Measurements from ENCODE around the gene OR51E1.

Gene OR51E1

DNA sequence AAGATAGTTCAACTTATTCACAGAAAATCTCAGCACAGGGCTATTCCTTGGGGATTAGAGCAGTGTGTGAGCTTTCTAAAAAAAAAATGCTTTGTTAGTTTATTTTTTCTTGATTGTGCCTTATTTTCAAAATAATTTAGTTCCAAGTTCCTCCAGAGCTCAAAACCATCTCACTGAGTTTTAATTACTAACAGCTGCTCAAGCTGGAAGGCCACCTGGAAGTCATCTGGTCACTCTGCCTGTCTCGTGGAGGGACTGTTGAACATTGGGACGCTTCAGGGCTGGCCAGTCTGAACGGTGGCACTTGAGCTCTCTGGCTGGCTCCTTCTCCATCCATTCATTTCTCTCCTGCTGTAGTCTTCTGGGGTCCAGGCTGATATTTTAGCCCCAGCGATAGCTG is 4.0 kb downstream of the OR51E1 start:
- no peak for DNase-seq (ENCODE audit: low read depth, low spot score)
- Histone ChIP-seq H3K4me3 (ENCODE audit: low read length) (no peak overlapping the region), H3K27me3 (ENCODE audit: control insufficient read depth, insufficient read depth, low read length) (no peaks in the 10 kb centered on the region), H3K36me3 (ENCODE audit: control insufficient read depth, insufficient read depth, low read length) (no peaks in the 10 kb centered on the region), H3K4me1 (ENCODE audit: control insufficient read depth, insufficient read depth, low read length) (no peaks in the 10 kb centered on the region), H3K27ac (ENCODE audit: low read length) (no peak overlapping the region), H3K9me3 (ENCODE audit: control insufficient read depth, insufficient read depth, low read length) (no peaks in the 10 kb centered on the region)
- WGBS (ENCODE audit: insufficient coverage, insufficient read length) = no CpG with 5 or more reads among the region's 4 CpGs

DNA sequence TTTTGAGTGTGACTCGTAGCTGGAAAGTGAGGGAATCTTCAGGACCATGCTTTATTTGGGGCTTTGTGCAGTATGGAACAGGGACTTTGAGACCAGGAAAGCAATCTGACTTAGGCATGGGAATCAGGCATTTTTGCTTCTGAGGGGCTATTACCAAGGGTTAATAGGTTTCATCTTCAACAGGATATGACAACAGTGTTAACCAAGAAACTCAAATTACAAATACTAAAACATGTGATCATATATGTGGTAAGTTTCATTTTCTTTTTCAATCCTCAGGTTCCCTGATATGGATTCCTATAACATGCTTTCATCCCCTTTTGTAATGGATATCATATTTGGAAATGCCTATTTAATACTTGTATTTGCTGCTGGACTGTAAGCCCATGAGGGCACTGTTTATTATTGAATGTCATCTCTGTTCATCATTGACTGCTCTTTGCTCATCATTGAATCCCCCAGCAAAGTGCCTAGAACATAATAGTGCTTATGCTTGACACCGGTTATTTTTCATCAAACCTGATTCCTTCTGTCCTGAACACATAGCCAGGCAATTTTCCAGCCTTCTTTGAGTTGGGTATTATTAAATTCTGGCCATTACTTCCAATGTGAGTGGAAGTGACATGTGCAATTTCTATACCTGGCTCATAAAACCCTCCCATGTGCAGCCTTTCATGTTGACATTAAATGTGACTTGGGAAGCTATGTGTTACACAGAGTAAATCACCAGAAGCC is 11.0 kb downstream of the OR51E1 start:
- no peak for DNase-seq (ENCODE audit: low read depth, low spot score)
- H3K4me1 ChIP-seq (ENCODE audit: control insufficient read depth, insufficient read depth, low read length) = no peaks in the 10 kb centered on the region
- WGBS (ENCODE audit: insufficient coverage, insufficient read length) = no CpG with 5 or more reads among the region's 2 CpGs
- H3K27ac ChIP-seq (ENCODE audit: low read length) = no peak overlapping the region
- no peak overlapping the region for H3K4me3 ChIP-seq (ENCODE audit: low read length)
- H3K27me3 ChIP-seq (ENCODE audit: control insufficient read depth, insufficient read depth, low read length) = no peaks in the 10 kb centered on the region
- no peaks in the 10 kb centered on the region for H3K9me3 ChIP-seq (ENCODE audit: control insufficient read depth, insufficient read depth, low read length)
- H3K36me3 ChIP-seq (ENCODE audit: control insufficient read depth, insufficient read depth, low read length) = no peaks in the 10 kb centered on the region

DNA sequence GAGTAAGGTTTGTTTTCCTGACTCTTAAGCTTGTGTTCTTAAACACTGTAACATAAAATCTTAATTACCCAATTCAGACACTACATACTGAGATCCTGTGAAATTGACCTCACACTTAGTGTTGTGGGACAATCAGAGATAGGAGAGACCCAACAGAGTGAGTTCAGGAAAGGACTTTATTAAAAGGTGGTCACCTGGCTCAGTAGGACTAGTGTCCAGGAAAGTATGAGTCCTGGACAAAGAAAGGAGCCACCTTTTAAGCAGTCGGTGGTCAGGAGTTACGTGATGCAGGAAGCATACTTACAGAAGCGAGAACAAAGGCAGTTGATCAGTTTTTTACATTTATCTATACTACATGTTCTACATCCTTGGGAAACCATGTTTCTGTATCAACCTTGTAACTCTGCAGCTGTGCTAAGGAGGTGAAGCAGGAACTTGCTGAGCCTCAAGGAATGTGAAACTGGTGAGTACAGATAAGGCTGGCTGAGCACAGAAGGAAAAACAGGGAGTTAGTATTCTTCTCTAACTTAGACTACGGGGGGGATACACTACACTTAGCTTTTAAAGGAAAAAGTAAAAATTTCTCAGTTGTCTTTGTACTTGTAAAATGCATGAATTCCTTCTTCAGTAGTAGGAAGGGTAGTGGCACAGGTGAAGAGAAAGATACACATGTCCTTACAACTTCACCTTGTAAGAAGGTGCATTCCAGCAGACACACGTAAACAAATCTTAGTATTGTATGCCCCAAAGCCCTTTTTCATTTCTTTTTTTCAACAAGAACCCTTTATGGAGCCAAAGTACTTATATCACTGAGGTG is 15.1 kb downstream of the OR51E1 start:
- Histone ChIP-seq H3K27ac (ENCODE audit: low read length) (no peak overlapping the region), H3K36me3 (ENCODE audit: control insufficient read depth, insufficient read depth, low read length) (no peaks in the 10 kb centered on the region), H3K27me3 (ENCODE audit: control insufficient read depth, insufficient read depth, low read length) (no peaks in the 10 kb centered on the region), H3K9me3 (ENCODE audit: control insufficient read depth, insufficient read depth, low read length) (no peaks in the 10 kb centered on the region), H3K4me3 (ENCODE audit: low read length) (no peak overlapping the region), H3K4me1 (ENCODE audit: control insufficient read depth, insufficient read depth, low read length) (no peaks in the 10 kb centered on the region)
- no CpG with 5 or more reads among the region's 5 CpGs for WGBS (ENCODE audit: insufficient coverage, insufficient read length)
- DNase-seq (ENCODE audit: low read depth, low spot score) = no peak

DNA sequence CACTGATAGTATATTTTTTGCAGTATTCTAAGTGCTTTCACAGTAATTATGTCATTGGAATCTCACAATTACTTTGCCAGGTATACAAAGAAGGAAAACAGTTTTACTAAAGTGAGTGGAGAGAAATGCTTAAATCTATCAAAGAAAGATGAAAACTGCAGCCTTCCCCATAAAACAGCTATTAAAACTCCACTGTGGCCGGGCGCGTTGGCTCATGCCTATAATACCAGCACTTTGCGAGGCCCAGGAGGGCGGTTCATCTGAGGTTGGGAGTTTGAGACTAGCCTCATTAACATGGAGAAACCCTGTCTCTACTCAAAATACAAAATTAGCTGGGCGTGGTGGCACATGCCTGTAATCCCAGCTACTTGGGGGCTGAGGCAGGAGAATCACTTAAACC is 19.1 kb downstream of the OR51E1 start:
- no peak for DNase-seq (ENCODE audit: low read depth, low spot score)
- WGBS (ENCODE audit: insufficient coverage, insufficient read length) = no CpG with 5 or more reads among the region's 6 CpGs
- no peaks in the 10 kb centered on the region for H3K27me3 ChIP-seq (ENCODE audit: control insufficient read depth, insufficient read depth, low read length)
- H3K27ac ChIP-seq (ENCODE audit: low read length) = no peak overlapping the region
- H3K4me3 ChIP-seq (ENCODE audit: low read length) = no peak overlapping the region
- H3K9me3 ChIP-seq (ENCODE audit: control insufficient read depth, insufficient read depth, low read length) = no peaks in the 10 kb centered on the region
- no peaks in the 10 kb centered on the region for H3K36me3 ChIP-seq (ENCODE audit: control insufficient read depth, insufficient read depth, low read length)
- H3K4me1 ChIP-seq (ENCODE audit: control insufficient read depth, insufficient read depth, low read length) = no peaks in the 10 kb centered on the region

DNA sequence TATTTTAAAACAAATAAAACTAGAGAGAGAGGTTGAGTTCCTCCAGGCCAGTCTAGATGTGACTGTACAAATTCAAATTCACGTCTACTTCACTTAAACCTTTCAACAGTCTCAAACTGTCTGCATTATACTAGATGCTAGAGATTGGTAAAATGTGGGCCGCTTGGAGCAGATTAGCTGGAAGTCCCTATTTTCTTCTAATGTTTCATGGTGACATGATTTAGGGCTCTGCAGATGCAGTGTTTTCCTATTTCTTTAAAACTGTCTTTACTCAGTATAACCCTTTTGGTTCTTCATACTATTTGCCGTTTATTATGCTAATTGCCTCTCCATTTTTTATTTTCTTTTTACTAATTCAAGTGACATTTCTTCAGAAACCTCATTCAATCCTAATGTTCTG is 20.4 kb downstream of the OR51E1 start:
- H3K27me3 ChIP-seq (ENCODE audit: control insufficient read depth, insufficient read depth, low read length) = no peaks in the 10 kb centered on the region
- no peaks in the 10 kb centered on the region for H3K4me1 ChIP-seq (ENCODE audit: control insufficient read depth, insufficient read depth, low read length)
- no peaks in the 10 kb centered on the region for H3K9me3 ChIP-seq (ENCODE audit: control insufficient read depth, insufficient read depth, low read length)
- no peak overlapping the region for H3K27ac ChIP-seq (ENCODE audit: low read length)
- DNase-seq (ENCODE audit: low read depth, low spot score) = no peak
- no CpG with 5 or more reads among the region's 3 CpGs for WGBS (ENCODE audit: insufficient coverage, insufficient read length)
- no peaks in the 10 kb centered on the region for H3K36me3 ChIP-seq (ENCODE audit: control insufficient read depth, insufficient read depth, low read length)
- H3K4me3 ChIP-seq (ENCODE audit: low read length) = no peak overlapping the region

DNA sequence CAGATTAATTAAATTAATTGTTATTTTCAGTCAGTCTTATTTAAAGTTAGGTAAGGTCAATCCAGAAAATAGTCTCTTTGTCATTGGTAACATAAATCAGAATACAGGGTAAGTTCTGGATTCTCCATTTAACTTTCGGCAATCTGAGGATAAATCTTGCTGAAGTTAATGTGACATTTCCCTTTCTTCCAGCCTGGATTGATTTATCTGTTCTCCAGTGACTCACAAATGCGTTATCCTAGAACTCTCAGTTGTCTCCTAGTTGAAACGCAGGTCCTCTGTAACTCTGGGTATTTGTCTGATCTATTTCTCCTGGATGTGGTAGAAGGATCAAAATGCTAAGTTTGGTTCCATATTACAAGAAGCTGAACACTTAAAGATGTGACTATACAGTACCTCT is 21.0 kb downstream of the OR51E1 start:
- Histone ChIP-seq H3K4me1 (ENCODE audit: control insufficient read depth, insufficient read depth, low read length) (no peaks in the 10 kb centered on the region), H3K27me3 (ENCODE audit: control insufficient read depth, insufficient read depth, low read length) (no peaks in the 10 kb centered on the region), H3K36me3 (ENCODE audit: control insufficient read depth, insufficient read depth, low read length) (no peaks in the 10 kb centered on the region), H3K4me3 (ENCODE audit: low read length) (no peak overlapping the region), H3K9me3 (ENCODE audit: control insufficient read depth, insufficient read depth, low read length) (no peaks in the 10 kb centered on the region), H3K27ac (ENCODE audit: low read length) (no peak overlapping the region)
- DNase-seq (ENCODE audit: low read depth, low spot score) = no peak
- no CpG with 5 or more reads among the region's 3 CpGs for WGBS (ENCODE audit: insufficient coverage, insufficient read length)

DNA sequence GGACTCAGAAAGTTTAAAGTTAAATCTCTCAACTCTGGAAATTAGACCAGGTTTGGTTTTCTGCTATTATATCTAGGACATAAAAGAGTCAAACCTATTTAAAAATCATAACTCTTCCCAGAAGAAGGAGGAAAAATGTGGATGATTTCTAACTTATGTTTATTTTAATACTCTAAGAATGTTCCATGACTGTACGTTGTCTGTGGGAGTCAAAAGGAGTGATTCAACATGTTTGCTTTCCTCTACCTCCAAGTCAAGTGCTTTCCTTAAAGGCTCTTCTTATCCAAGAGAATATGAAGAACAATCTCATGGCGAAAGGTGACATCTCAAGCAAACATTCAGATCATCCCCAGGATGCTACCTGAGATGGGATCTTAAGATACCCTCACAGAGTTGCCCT is 21.6 kb downstream of the OR51E1 start:
- H3K4me3 ChIP-seq (ENCODE audit: low read length) = no peak overlapping the region
- WGBS (ENCODE audit: insufficient coverage, insufficient read length) = no CpG with 5 or more reads among the region's 2 CpGs
- DNase-seq (ENCODE audit: low read depth, low spot score) = no peak
- no peaks in the 10 kb centered on the region for H3K36me3 ChIP-seq (ENCODE audit: control insufficient read depth, insufficient read depth, low read length)
- no peak overlapping the region for H3K27ac ChIP-seq (ENCODE audit: low read length)
- H3K4me1 ChIP-seq (ENCODE audit: control insufficient read depth, insufficient read depth, low read length) = no peaks in the 10 kb centered on the region
- no peaks in the 10 kb centered on the region for H3K27me3 ChIP-seq (ENCODE audit: control insufficient read depth, insufficient read depth, low read length)
- H3K9me3 ChIP-seq (ENCODE audit: control insufficient read depth, insufficient read depth, low read length) = no peaks in the 10 kb centered on the region

DNA sequence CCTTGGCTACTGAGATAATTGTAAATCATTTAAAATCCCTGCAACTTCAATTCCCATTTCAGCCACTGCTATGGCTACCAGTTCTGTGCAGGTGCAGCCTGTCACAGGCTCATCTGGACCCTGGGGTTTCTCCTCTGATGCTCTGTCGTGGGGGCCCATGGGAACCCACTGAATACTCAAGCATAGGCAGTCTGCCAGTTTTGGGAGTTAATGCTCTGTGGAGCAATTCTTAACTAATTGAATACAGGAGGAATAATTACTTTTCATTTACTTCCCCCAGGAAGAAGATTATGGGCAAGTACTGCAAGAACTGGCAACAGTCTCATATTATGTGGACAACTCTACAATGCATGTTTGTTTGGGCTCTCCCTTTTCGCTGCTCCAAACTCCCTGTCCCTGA is 28.0 kb downstream of the OR51E1 start:
- no CpG with 5 or more reads among the region's 2 CpGs for WGBS (ENCODE audit: insufficient coverage, insufficient read length)

DNA sequence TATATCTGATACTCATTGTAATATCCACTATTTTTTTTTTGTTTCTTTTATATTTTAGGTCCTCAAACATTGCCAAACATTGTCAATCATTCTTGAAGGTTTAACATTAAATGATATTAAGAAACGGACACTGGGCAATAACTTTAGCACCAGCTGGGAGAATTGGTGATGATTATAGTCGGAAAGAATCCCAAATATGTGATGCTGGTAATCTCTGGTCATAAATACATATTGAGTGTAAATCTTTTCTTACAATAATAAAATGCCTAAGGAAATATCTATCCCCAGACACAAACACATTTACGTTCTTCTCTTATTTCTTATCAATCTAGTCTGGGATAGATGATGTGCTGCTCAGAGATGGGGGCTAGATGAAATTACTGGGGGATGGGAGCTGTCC is 28.7 kb downstream of the OR51E1 start:
- Histone ChIP-seq H3K27me3 (ENCODE audit: control insufficient read depth, insufficient read depth, low read length) (no peaks in the 10 kb centered on the region), H3K36me3 (ENCODE audit: control insufficient read depth, insufficient read depth, low read length) (no peaks in the 10 kb centered on the region), H3K4me1 (ENCODE audit: control insufficient read depth, insufficient read depth, low read length) (no peaks in the 10 kb centered on the region), H3K4me3 (ENCODE audit: low read length) (no peak overlapping the region), H3K9me3 (ENCODE audit: control insufficient read depth, insufficient read depth, low read length) (no peaks in the 10 kb centered on the region), H3K27ac (ENCODE audit: low read length) (no peak overlapping the region)
- 100% methylated on average over 1 of the region's 3 CpGs for WGBS (ENCODE audit: insufficient coverage, insufficient read length)
- DNase-seq (ENCODE audit: low read depth, low spot score) = no peak

More for the DNA sequence above, 28.0 kb downstream of the OR51E1 start:
- Histone ChIP-seq H3K9me3 (ENCODE audit: control insufficient read depth, insufficient read depth, low read length) (no peaks in the 10 kb centered on the region), H3K4me1 (ENCODE audit: control insufficient read depth, insufficient read depth, low read length) (no peaks in the 10 kb centered on the region), H3K4me3 (ENCODE audit: low read length) (no peak overlapping the region), H3K27me3 (ENCODE audit: control insufficient read depth, insufficient read depth, low read length) (no peaks in the 10 kb centered on the region), H3K36me3 (ENCODE audit: control insufficient read depth, insufficient read depth, low read length) (no peaks in the 10 kb centered on the region), H3K27ac (ENCODE audit: low read length) (no peak overlapping the region)
- DNase-seq (ENCODE audit: low read depth, low spot score) = no peak

DNA sequence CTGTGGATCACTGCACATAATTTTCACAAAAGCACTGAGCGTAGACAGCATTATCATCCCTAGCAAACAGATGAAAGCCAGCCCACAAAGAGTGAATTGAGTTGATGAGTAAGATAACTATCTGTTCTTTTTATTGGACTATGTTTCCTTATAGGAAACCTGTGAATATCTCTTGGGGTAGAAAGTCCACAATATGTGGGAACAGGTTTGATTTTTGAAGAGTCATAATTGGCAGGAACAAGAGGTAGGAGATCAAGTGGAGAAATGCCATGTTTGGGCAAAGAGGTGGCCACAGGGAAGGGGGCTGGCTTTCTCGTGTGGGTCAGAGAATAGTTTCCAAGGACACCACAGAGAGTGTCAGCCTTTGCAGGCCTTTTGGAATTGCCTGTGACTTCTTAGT is 30.0 kb downstream of the OR51E1 start:
- WGBS (ENCODE audit: insufficient coverage, insufficient read length) = no CpG with 5 or more reads among the region's 2 CpGs
- no peaks in the 10 kb centered on the region for H3K9me3 ChIP-seq (ENCODE audit: control insufficient read depth, insufficient read depth, low read length)
- no peak for DNase-seq (ENCODE audit: low read depth, low spot score)
- H3K36me3 ChIP-seq (ENCODE audit: control insufficient read depth, insufficient read depth, low read length) = no peaks in the 10 kb centered on the region
- H3K4me3 ChIP-seq (ENCODE audit: low read length) = no peak overlapping the region
- no peaks in the 10 kb centered on the region for H3K27me3 ChIP-seq (ENCODE audit: control insufficient read depth, insufficient read depth, low read length)
- H3K4me1 ChIP-seq (ENCODE audit: control insufficient read depth, insufficient read depth, low read length) = no peaks in the 10 kb centered on the region
- H3K27ac ChIP-seq (ENCODE audit: low read length) = no peak overlapping the region

Data from iPS DF 6.9 (cell line).